Measurements from ENCODE around the gene NDUFA11.
"Not testable (repeated sequence)": the region's sequence is repeated elsewhere in the genome, so short reads cannot be mapped to it uniquely, and the experiment has no call there.

The NDUFA11 gene

GRCh38 chr19:5851302-5851701 lies 52.3 kb downstream of the NDUFA11 start, which contains the start of gene FUT3:
FUT3 (minus strand) TSS chr19:5851449.
- no peak for DNase-seq

GRCh38 chr19:5850743-5851293 lies 52.8 kb downstream of the NDUFA11 start:
- DNase-seq, result no peak

DNA sequence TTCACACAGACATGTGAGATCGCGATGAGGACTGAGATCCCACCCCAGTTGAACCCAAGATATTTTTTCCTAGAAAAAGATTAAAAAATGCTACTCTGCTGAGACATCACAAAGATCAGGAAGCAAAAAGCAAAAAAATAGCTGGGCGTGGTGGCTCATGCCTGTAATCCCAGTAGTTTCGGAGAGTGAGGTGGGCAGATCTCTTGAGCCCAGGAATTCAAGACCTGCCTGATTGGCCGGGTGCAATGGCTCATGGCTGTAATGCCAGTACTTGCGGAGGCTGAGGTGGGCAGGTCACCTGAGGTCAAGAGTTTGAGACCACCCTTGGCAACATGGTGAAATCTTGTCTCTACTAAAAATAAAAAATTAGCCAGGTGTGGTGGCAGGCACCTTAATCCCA lies 53.4 kb downstream of the NDUFA11 start:
- DNase-seq, result no peak

GRCh38 chr19:5848621-5849020 lies 55.0 kb downstream of the NDUFA11 start:
- not testable (repeated sequence) for DNase-seq

- not testable (repeated sequence) for DNase-seq
These were observed 55.7 kb downstream of the NDUFA11 start for GRCh38 chr19:5847846-5848245.
